Measurements from ENCODE around the gene PRKCZ. TPM values are rescaled to one million over a fixed set of nuclear protein-coding genes. Genes with fewer than 3 reads are reported as not detected.

PRKCZ gene
- total RNA-seq, 6 experiments from 2014 or later, result 0.55 to 1.4 (median 0.95) TPM

GRCh38 chr1:2148691-2149090 lies 98.5 kb downstream of the PRKCZ start:
- DNase-seq, result no peak
- Mint-ChIP-seq H3K4me1 (ENCODE audit: low read depth) (no peaks in the 10 kb centered on the region), H3K36me3 (ENCODE audit: low read depth) (no peaks in the 10 kb centered on the region), H3K4me3 (no peak overlapping the region), H3K27me3 (ENCODE audit: insufficient read depth) (peaks cover 10% of the 10 kb centered on the region), H3K27ac (no peak overlapping the region), H3K9me3 (no peaks in the 10 kb centered on the region)
- no peak for TF ChIP-seq CTCF (IDR thresholded peaks at IDR 0.05)

GRCh38 chr1:2150801-2151200 lies 100.6 kb downstream of the PRKCZ start:
- no peak for TF ChIP-seq CTCF (IDR thresholded peaks at IDR 0.05)
- Mint-ChIP-seq H3K4me3 (no peak overlapping the region), H3K4me1 (ENCODE audit: low read depth) (no peaks in the 10 kb centered on the region), H3K36me3 (ENCODE audit: low read depth) (peaks cover 7% of the 10 kb centered on the region), H3K27me3 (ENCODE audit: insufficient read depth) (peaks cover 13% of the 10 kb centered on the region), H3K27ac (no peak overlapping the region), H3K9me3 (no peaks in the 10 kb centered on the region; the same call in 1 of the 2 replicates)
- no peak for DNase-seq

GRCh38 chr1:2151252-2151651 lies 101.0 kb downstream of the PRKCZ start:
- no peak overlapping the region for H3K4me3 Mint-ChIP-seq
- no peak for DNase-seq
- TF ChIP-seq CTCF (IDR thresholded peaks at IDR 0.05), result no peak
- no peak overlapping the region for H3K27ac Mint-ChIP-seq
- H3K27me3 Mint-ChIP-seq (ENCODE audit: insufficient read depth), result peaks cover 16% of the 10 kb centered on the region
- H3K36me3 Mint-ChIP-seq (ENCODE audit: low read depth), result peaks cover 7% of the 10 kb centered on the region
- no peaks in the 10 kb centered on the region for H3K4me1 Mint-ChIP-seq (ENCODE audit: low read depth)
- no peaks in the 10 kb centered on the region; the same call in 1 of the 2 replicates for H3K9me3 Mint-ChIP-seq

GRCh38 chr1:2151911-2152310 lies 101.7 kb downstream of the PRKCZ start:
- no peak overlapping the region for H3K27ac Mint-ChIP-seq
- no peaks in the 10 kb centered on the region for H3K4me1 Mint-ChIP-seq (ENCODE audit: low read depth)
- peaks cover 16% of the 10 kb centered on the region for H3K27me3 Mint-ChIP-seq (ENCODE audit: insufficient read depth)
- H3K9me3 Mint-ChIP-seq, result no peaks in the 10 kb centered on the region; the same call in 1 of the 2 replicates
- peaks cover 7% of the 10 kb centered on the region for H3K36me3 Mint-ChIP-seq (ENCODE audit: low read depth)
- DNase-seq, result no peak
- H3K4me3 Mint-ChIP-seq, result no peak overlapping the region
- no peak for TF ChIP-seq CTCF (IDR thresholded peaks at IDR 0.05)

GRCh38 chr1:2152954-2153353 lies 102.7 kb downstream of the PRKCZ start:
- Mint-ChIP-seq H3K27me3 (ENCODE audit: insufficient read depth) (peaks cover 16% of the 10 kb centered on the region), H3K36me3 (ENCODE audit: low read depth) (peaks cover 7% of the 10 kb centered on the region), H3K9me3 (no peaks in the 10 kb centered on the region; the same call in 1 of the 2 replicates), H3K27ac (no peak overlapping the region), H3K4me1 (ENCODE audit: low read depth) (no peaks in the 10 kb centered on the region), H3K4me3 (no peak overlapping the region)
- no peak for DNase-seq
- no peak for TF ChIP-seq CTCF (IDR thresholded peaks at IDR 0.05)

- no peak overlapping the region for H3K4me3 Mint-ChIP-seq
- H3K9me3 Mint-ChIP-seq, result no peaks in the 10 kb centered on the region; the same call in 1 of the 2 replicates
- DNase-seq, result no peak
- no peak overlapping the region for H3K27ac Mint-ChIP-seq
- H3K27me3 Mint-ChIP-seq (ENCODE audit: insufficient read depth), result peaks cover 23% of the 10 kb centered on the region
- H3K36me3 Mint-ChIP-seq (ENCODE audit: low read depth), result peaks cover 7% of the 10 kb centered on the region
- no peak for TF ChIP-seq CTCF (IDR thresholded peaks at IDR 0.05)
- no peaks in the 10 kb centered on the region for H3K4me1 Mint-ChIP-seq (ENCODE audit: low read depth)
Measured at GRCh38 chr1:2154022-2154421, 103.8 kb downstream of the PRKCZ start.

Measured in HFFc6 (cell line).